Mucosa of stomach (tissue), 1 donor: ENCODE data around the gene CTSS.
"Not testable (repeated sequence)": the region's sequence is repeated elsewhere in the genome, so short reads cannot be mapped to it uniquely, and the experiment has no call there.

Experiments
- H3K27me3 ChIP-seq: one replicate; pipeline ENCODE4 v1.7.0; 2013; ENCODE audit warnings: mild to moderate bottlenecking, low read length; ENCODE audit not compliant: control insufficient read depth, insufficient read depth
- H3K36me3 ChIP-seq: one replicate; pipeline ENCODE4 v1.7.0; 2013; ENCODE audit warnings: low read length; ENCODE audit not compliant: control insufficient read depth, insufficient read depth
- H3K4me1 ChIP-seq: one replicate; pipeline ENCODE4 v1.7.0; 2013; ENCODE audit warnings: mild to moderate bottlenecking, low read length; ENCODE audit not compliant: control insufficient read depth, insufficient read depth
- H3K4me3 ChIP-seq: one replicate; pipeline ENCODE4 v1.7.0; 2013; ENCODE audit warnings: low read length
- H3K9ac ChIP-seq: one replicate; pipeline ENCODE4 v1.7.0; 2013; ENCODE audit warnings: mild to moderate bottlenecking, low read length, moderate library complexity
- H3K9me3 ChIP-seq: one replicate; pipeline ENCODE4 v1.7.0; 2013; ENCODE audit warnings: mild to moderate bottlenecking, low read length, moderate library complexity; ENCODE audit not compliant: control insufficient read depth
- donor health status: Pancreatic carcinoma.

CTSS gene

GRCh38 chr1:150796374-150796773 is 30.8 kb upstream of the CTSS start:
- Histone ChIP-seq H3K4me1 (no peaks in the 10 kb centered on the region), H3K36me3 (no peaks in the 10 kb centered on the region), H3K9me3 (no peaks in the 10 kb centered on the region), H3K4me3 (no peak overlapping the region), H3K9ac (no peak overlapping the region), H3K27me3 (no peaks in the 10 kb centered on the region)

- H3K9ac ChIP-seq, H3K4me1 ChIP-seq, H3K36me3 ChIP-seq, H3K9me3 ChIP-seq, H3K27me3 ChIP-seq, H3K4me3 ChIP-seq: not testable (repeated sequence)
Observed at GRCh38 chr1:150793778-150794177, 28.2 kb upstream of the CTSS start.

- H3K9ac ChIP-seq: no peak overlapping the region
- no peaks in the 10 kb centered on the region for H3K36me3 ChIP-seq
- no peak overlapping the region for H3K4me3 ChIP-seq
- H3K9me3 ChIP-seq: no peaks in the 10 kb centered on the region
- no peaks in the 10 kb centered on the region for H3K4me1 ChIP-seq
- H3K27me3 ChIP-seq: no peaks in the 10 kb centered on the region
Observed at GRCh38 chr1:150793221-150793620, 27.6 kb upstream of the CTSS start.

GRCh38 chr1:150791585-150791984 is 26.0 kb upstream of the CTSS start:
- H3K4me1 ChIP-seq: no peaks in the 10 kb centered on the region
- H3K9me3 ChIP-seq: no peaks in the 10 kb centered on the region
- no peak overlapping the region for H3K9ac ChIP-seq
- H3K27me3 ChIP-seq: no peaks in the 10 kb centered on the region
- H3K36me3 ChIP-seq: no peaks in the 10 kb centered on the region
- H3K4me3 ChIP-seq: no peak overlapping the region

GRCh38 chr1:150789396-150789795 is 23.8 kb upstream of the CTSS start:
- Histone ChIP-seq H3K9ac (no peak overlapping the region), H3K27me3 (no peaks in the 10 kb centered on the region), H3K4me3 (no peak overlapping the region), H3K36me3 (no peaks in the 10 kb centered on the region), H3K9me3 (no peaks in the 10 kb centered on the region), H3K4me1 (no peaks in the 10 kb centered on the region)

- H3K36me3 ChIP-seq: no peaks in the 10 kb centered on the region
- no peak overlapping the region for H3K9ac ChIP-seq
- H3K27me3 ChIP-seq: no peaks in the 10 kb centered on the region
- H3K4me3 ChIP-seq: no peak overlapping the region
- H3K4me1 ChIP-seq: no peaks in the 10 kb centered on the region
- no peaks in the 10 kb centered on the region for H3K9me3 ChIP-seq
Observed at GRCh38 chr1:150788946-150789345, 23.4 kb upstream of the CTSS start.

GRCh38 chr1:150787455-150787854 is 21.9 kb upstream of the CTSS start:
- Histone ChIP-seq H3K4me1 (no peaks in the 10 kb centered on the region), H3K4me3 (no peak overlapping the region), H3K9me3 (no peaks in the 10 kb centered on the region), H3K27me3 (no peaks in the 10 kb centered on the region), H3K36me3 (no peaks in the 10 kb centered on the region), H3K9ac (no peak overlapping the region)

- Histone ChIP-seq H3K36me3 (no peaks in the 10 kb centered on the region), H3K9me3 (no peaks in the 10 kb centered on the region), H3K9ac (no peak overlapping the region), H3K4me1 (no peaks in the 10 kb centered on the region), H3K27me3 (no peaks in the 10 kb centered on the region), H3K4me3 (no peak overlapping the region)
Observed at GRCh38 chr1:150780510-150780909, 14.9 kb upstream of the CTSS start.

- Histone ChIP-seq H3K9me3 (no peaks in the 10 kb centered on the region), H3K27me3 (no peaks in the 10 kb centered on the region), H3K36me3 (no peaks in the 10 kb centered on the region), H3K9ac (no peak overlapping the region), H3K4me1 (no peaks in the 10 kb centered on the region), H3K4me3 (no peak overlapping the region)
Observed at GRCh38 chr1:150778409-150778808, 12.8 kb upstream of the CTSS start.

GRCh38 chr1:150777544-150777943 is 12.0 kb upstream of the CTSS start:
- H3K9ac ChIP-seq: no peak overlapping the region
- H3K9me3 ChIP-seq: no peaks in the 10 kb centered on the region
- no peaks in the 10 kb centered on the region for H3K27me3 ChIP-seq
- H3K4me1 ChIP-seq: no peaks in the 10 kb centered on the region
- no peak overlapping the region for H3K4me3 ChIP-seq
- no peaks in the 10 kb centered on the region for H3K36me3 ChIP-seq

GRCh38 chr1:150775931-150776505 is 10.4 kb upstream of the CTSS start:
- H3K9ac ChIP-seq, H3K36me3 ChIP-seq: not testable (repeated sequence)

GRCh38 chr1:150775276-150775675 is 9.7 kb upstream of the CTSS start:
- Histone ChIP-seq H3K9me3 (no peaks in the 10 kb centered on the region), H3K9ac (no peak overlapping the region), H3K27me3 (no peaks in the 10 kb centered on the region), H3K4me3 (no peak overlapping the region), H3K36me3 (no peaks in the 10 kb centered on the region), H3K4me1 (no peaks in the 10 kb centered on the region)

More at GRCh38 chr1:150775931-150776505, 10.4 kb upstream of the CTSS start:
- H3K27me3 ChIP-seq, H3K4me1 ChIP-seq, H3K4me3 ChIP-seq, H3K9me3 ChIP-seq: not testable (repeated sequence)

- no peaks in the 10 kb centered on the region for H3K4me1 ChIP-seq
Observed at GRCh38 chr1:150772326-150772725, 6.7 kb upstream of the CTSS start.

More at GRCh38 chr1:150772326-150772725, 6.7 kb upstream of the CTSS start:
- Histone ChIP-seq H3K9me3 (no peaks in the 10 kb centered on the region), H3K4me3 (no peak overlapping the region), H3K27me3 (no peaks in the 10 kb centered on the region), H3K9ac (no peak overlapping the region), H3K36me3 (no peaks in the 10 kb centered on the region)
